Measurements from ENCODE around the gene DPYSL3.

Gene DPYSL3

GRCh38 chr5:147391781-147392180, 118.1 kb downstream of the DPYSL3 start:
- peaks cover 55% of the 10 kb centered on the region for H3K36me3 ChIP-seq (ENCODE audit: insufficient read depth, insufficient read length, low read length)
- H3K4me3 ChIP-seq (ENCODE audit: insufficient read length, low read depth): no peak overlapping the region
- TF ChIP-seq SUZ12 (IDR thresholded peaks at IDR 0.05; ENCODE audit: extremely low read depth, insufficient read depth, insufficient read length): no peak
- no peak for TF ChIP-seq ZNF274 (IDR thresholded peaks at IDR 0.05; ENCODE audit: low read depth, low read length)
- no peak for TF ChIP-seq YY1 (IDR thresholded peaks at IDR 0.05; ENCODE audit: insufficient read depth, insufficient read length)
- peaks cover 6% of the 10 kb centered on the region for H3K4me1 ChIP-seq (ENCODE audit: insufficient read depth, insufficient read length)
- H3K9me3 ChIP-seq (ENCODE audit: insufficient read depth, low read length): no peaks in the 10 kb centered on the region
- H3K27me3 ChIP-seq (ENCODE audit: insufficient read depth, insufficient read length): no peaks in the 10 kb centered on the region
- H3K9ac ChIP-seq (ENCODE audit: insufficient read length, low read depth): no peak overlapping the region
- DNase-seq (ENCODE audit: low read depth, low spot score): no peak

GRCh38 chr5:147390654-147391225, 119.1 kb downstream of the DPYSL3 start:
- no peak for TF ChIP-seq SUZ12 (IDR thresholded peaks at IDR 0.05; ENCODE audit: extremely low read depth, insufficient read depth, insufficient read length)
- no peak for TF ChIP-seq ZNF274 (IDR thresholded peaks at IDR 0.05; ENCODE audit: low read depth, low read length)
- TF ChIP-seq YY1 (IDR thresholded peaks at IDR 0.05; ENCODE audit: insufficient read depth, insufficient read length): no peak
- H3K27me3 ChIP-seq (ENCODE audit: insufficient read depth, insufficient read length): no peaks in the 10 kb centered on the region
- H3K9ac ChIP-seq (ENCODE audit: insufficient read length, low read depth): no peak overlapping the region
- H3K36me3 ChIP-seq (ENCODE audit: insufficient read depth, insufficient read length, low read length): peaks cover 45% of the 10 kb centered on the region
- H3K4me3 ChIP-seq (ENCODE audit: insufficient read length, low read depth): no peak overlapping the region
- peaks cover 6% of the 10 kb centered on the region for H3K4me1 ChIP-seq (ENCODE audit: insufficient read depth, insufficient read length)
- DNase-seq (ENCODE audit: low read depth, low spot score): no peak
- H3K9me3 ChIP-seq (ENCODE audit: insufficient read depth, low read length): no peaks in the 10 kb centered on the region

GRCh38 chr5:147388184-147389108, 121.4 kb downstream of the DPYSL3 start:
- Histone ChIP-seq H3K4me3 (ENCODE audit: insufficient read length, low read depth) (no peak overlapping the region), H3K36me3 (ENCODE audit: insufficient read depth, insufficient read length, low read length) (peaks cover 27% of the 10 kb centered on the region), H3K9me3 (ENCODE audit: insufficient read depth, low read length) (no peaks in the 10 kb centered on the region), H3K9ac (ENCODE audit: insufficient read length, low read depth) (no peak overlapping the region), H3K4me1 (ENCODE audit: insufficient read depth, insufficient read length) (peaks cover 6% of the 10 kb centered on the region), H3K27me3 (ENCODE audit: insufficient read depth, insufficient read length) (no peaks in the 10 kb centered on the region)
- TF ChIP-seq SUZ12 (IDR thresholded peaks at IDR 0.05; ENCODE audit: extremely low read depth, insufficient read depth, insufficient read length) (no peak), YY1 (IDR thresholded peaks at IDR 0.05; ENCODE audit: insufficient read depth, insufficient read length) (no peak), ZNF274 (IDR thresholded peaks at IDR 0.05; ENCODE audit: low read depth, low read length) (no peak)
- no peak for DNase-seq (ENCODE audit: low read depth, low spot score)

- Histone ChIP-seq H3K4me1 (ENCODE audit: insufficient read depth, insufficient read length) (peaks cover 10% of the 10 kb centered on the region), H3K9ac (ENCODE audit: insufficient read length, low read depth) (no peak overlapping the region), H3K9me3 (ENCODE audit: insufficient read depth, low read length) (no peaks in the 10 kb centered on the region), H3K4me3 (ENCODE audit: insufficient read length, low read depth) (no peak overlapping the region), H3K27me3 (ENCODE audit: insufficient read depth, insufficient read length) (no peaks in the 10 kb centered on the region), H3K36me3 (ENCODE audit: insufficient read depth, insufficient read length, low read length) (peaks cover 14% of the 10 kb centered on the region)
- no peak for TF ChIP-seq ZNF274 (IDR thresholded peaks at IDR 0.05; ENCODE audit: low read depth, low read length)
- no peak for DNase-seq (ENCODE audit: low read depth, low spot score)
Observed at GRCh38 chr5:147387109-147387508, 122.8 kb downstream of the DPYSL3 start.

- TF ChIP-seq SUZ12 (IDR thresholded peaks at IDR 0.05; ENCODE audit: extremely low read depth, insufficient read depth, insufficient read length): no peak
- TF ChIP-seq ZNF274 (IDR thresholded peaks at IDR 0.05; ENCODE audit: low read depth, low read length): no peak
- no peak for DNase-seq (ENCODE audit: low read depth, low spot score)
- Histone ChIP-seq H3K36me3 (ENCODE audit: insufficient read depth, insufficient read length, low read length) (no peaks in the 10 kb centered on the region), H3K9me3 (ENCODE audit: insufficient read depth, low read length) (no peaks in the 10 kb centered on the region), H3K4me3 (ENCODE audit: insufficient read length, low read depth) (no peak overlapping the region), H3K9ac (ENCODE audit: insufficient read length, low read depth) (no peak overlapping the region), H3K27me3 (ENCODE audit: insufficient read depth, insufficient read length) (no peaks in the 10 kb centered on the region), H3K4me1 (ENCODE audit: insufficient read depth, insufficient read length) (peaks cover 8% of the 10 kb centered on the region)
Observed at GRCh38 chr5:147384346-147385193, 125.3 kb downstream of the DPYSL3 start.

GRCh38 chr5:147382776-147383175, 127.1 kb downstream of the DPYSL3 start:
- Histone ChIP-seq H3K4me1 (ENCODE audit: insufficient read depth, insufficient read length) (peaks cover 5% of the 10 kb centered on the region), H3K27me3 (ENCODE audit: insufficient read depth, insufficient read length) (no peaks in the 10 kb centered on the region), H3K36me3 (ENCODE audit: insufficient read depth, insufficient read length, low read length) (no peaks in the 10 kb centered on the region), H3K9me3 (ENCODE audit: insufficient read depth, low read length) (no peaks in the 10 kb centered on the region), H3K9ac (ENCODE audit: insufficient read length, low read depth) (no peak overlapping the region), H3K4me3 (ENCODE audit: insufficient read length, low read depth) (no peak overlapping the region)
- no peak for DNase-seq (ENCODE audit: low read depth, low spot score)
- TF ChIP-seq YY1 (IDR thresholded peaks at IDR 0.05; ENCODE audit: insufficient read depth, insufficient read length) (no peak), SUZ12 (IDR thresholded peaks at IDR 0.05; ENCODE audit: extremely low read depth, insufficient read depth, insufficient read length) (no peak)

GRCh38 chr5:147381555-147381954, 128.3 kb downstream of the DPYSL3 start:
- TF ChIP-seq SUZ12 (IDR thresholded peaks at IDR 0.05; ENCODE audit: extremely low read depth, insufficient read depth, insufficient read length) (no peak), ZNF274 (IDR thresholded peaks at IDR 0.05; ENCODE audit: low read depth, low read length) (no peak), YY1 (IDR thresholded peaks at IDR 0.05; ENCODE audit: insufficient read depth, insufficient read length) (no peak)
- Histone ChIP-seq H3K27me3 (ENCODE audit: insufficient read depth, insufficient read length) (no peaks in the 10 kb centered on the region), H3K9ac (ENCODE audit: insufficient read length, low read depth) (no peak overlapping the region), H3K4me3 (ENCODE audit: insufficient read length, low read depth) (no peak overlapping the region), H3K36me3 (ENCODE audit: insufficient read depth, insufficient read length, low read length) (no peaks in the 10 kb centered on the region), H3K9me3 (ENCODE audit: insufficient read depth, low read length) (no peaks in the 10 kb centered on the region), H3K4me1 (ENCODE audit: insufficient read depth, insufficient read length) (peaks cover 4% of the 10 kb centered on the region)
- DNase-seq (ENCODE audit: low read depth, low spot score): no peak
